ENCODE data around the gene TPI1. TPM values are rescaled to one million over a fixed set of nuclear protein-coding genes. Genes with fewer than 3 reads are reported as not detected.

The TPI1 gene
- total and polyA plus RNA-seq, 8 donors, result 88.5 to 247 (median 128) TPM

GRCh38 chr12:6826125-6826733 is 41.1 kb upstream of the TPI1 start:
- peaks cover 0 to 4% (median 0%) of the 10 kb centered on the region in 3 donors for H3K4me1 ChIP-seq
- no peak for TF ChIP-seq CTCF (IDR thresholded peaks at IDR 0.05)
- 55 to 65% methylated on average over 17 of the region's 17 CpGs for WGBS, 2 donors
- intact Hi-C loops (cut with DNase I), result loop anchor here in 1 of 3 donors (10.0 kb wide), 1 partner anchor 91 kb away; no protein-coding TSS in a partner anchor
- FAIRE-seq (no peak), DNase-seq (peak in 1 of 6 donors; percentile 39), ATAC-seq (no peak)
- no peak overlapping the region for H3K4me3 ChIP-seq
- H3K9me3 ChIP-seq, result no peaks in the 10 kb centered on the region
- H3K36me3 ChIP-seq, result no peaks in the 10 kb centered on the region
- peaks cover 0 to 3% (median 0%) of the 10 kb centered on the region in 4 donors for H3K27me3 ChIP-seq
- no peak overlapping the region for H3K27ac ChIP-seq

DNA sequence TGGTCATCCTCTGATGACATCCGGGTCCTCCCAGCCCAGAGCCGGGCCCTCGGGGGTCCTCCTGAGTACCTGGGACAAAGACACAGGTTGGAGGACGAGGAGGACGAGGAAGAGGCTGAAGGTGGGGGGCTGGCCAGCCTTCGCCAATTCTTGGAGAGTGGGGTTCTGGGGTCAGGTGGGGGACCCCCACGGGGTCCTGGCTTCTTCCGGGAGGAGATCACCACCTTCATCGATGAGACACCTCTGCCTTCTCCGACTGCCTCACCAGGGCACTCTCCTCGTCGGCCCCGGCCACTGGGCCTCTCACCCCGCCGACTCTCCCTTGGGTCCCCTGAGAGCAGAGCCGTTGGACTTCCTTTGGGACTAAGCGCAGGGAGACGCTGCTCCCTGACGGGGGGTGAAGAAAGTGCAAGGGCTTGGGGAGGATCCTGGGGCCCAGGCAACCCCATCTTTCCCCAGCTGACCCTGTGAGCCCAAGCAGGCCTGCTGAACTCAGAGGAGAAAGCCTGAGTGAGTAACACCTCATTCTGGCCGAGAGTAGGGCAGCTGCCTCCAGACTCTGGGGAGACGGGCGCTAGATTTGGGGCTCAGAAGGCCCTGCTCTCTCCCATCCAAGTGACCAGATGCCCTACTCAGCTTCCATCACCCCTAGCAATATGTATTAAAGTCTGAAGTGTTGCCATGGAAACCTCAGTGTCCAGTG is 40.4 kb upstream of the TPI1 start:
- 65 to 77% methylated on average over 17 to 22 of the region's 22 CpGs for WGBS, 2 donors
- ATAC-seq (no peak), FAIRE-seq (no peak), DNase-seq (peak in 1 of 6 donors; percentile 60)
- peaks cover 0 to 4% (median 0%) of the 10 kb centered on the region in 3 donors for H3K4me1 ChIP-seq
- H3K4me3 ChIP-seq, result no peak overlapping the region
- no peaks in the 10 kb centered on the region for H3K36me3 ChIP-seq
- peaks cover 0 to 3% (median 0%) of the 10 kb centered on the region in 4 donors for H3K27me3 ChIP-seq
- H3K27ac ChIP-seq, result no peak overlapping the region
- TF ChIP-seq CTCF (IDR thresholded peaks at IDR 0.05), result no peak
- H3K9me3 ChIP-seq, result no peaks in the 10 kb centered on the region
- intact Hi-C loops (cut with DNase I), result loop anchor here in 1 of 3 donors (10.0 kb wide), 1 partner anchor 92 kb away; no protein-coding TSS in a partner anchor

GRCh38 chr12:6827437-6827911 is 39.9 kb upstream of the TPI1 start:
- 13 to 19% methylated on average over 8 of the region's 8 CpGs for WGBS, 2 donors
- no peak for FAIRE-seq
- intact Hi-C loops (cut with DNase I), result loop anchor here in 1 of 3 donors (10.0 kb wide), 1 partner anchor 93 kb away; no protein-coding TSS in a partner anchor
- ATAC-seq, result peak; percentile 26 to 57 (median 50)
- peak; percentile 63 to 83 (median 78) for DNase-seq
- no peaks in the 10 kb centered on the region for H3K36me3 ChIP-seq
- H3K4me3 ChIP-seq, result no peak overlapping the region
- H3K9me3 ChIP-seq, result no peaks in the 10 kb centered on the region
- H3K4me1 ChIP-seq, result peaks cover 0 to 4% (median 0%) of the 10 kb centered on the region in 3 donors
- H3K27ac ChIP-seq, result no peak overlapping the region
- TF ChIP-seq CTCF (IDR thresholded peaks at IDR 0.05), result no peak
- no peaks in the 10 kb centered on the region for H3K27me3 ChIP-seq

DNA sequence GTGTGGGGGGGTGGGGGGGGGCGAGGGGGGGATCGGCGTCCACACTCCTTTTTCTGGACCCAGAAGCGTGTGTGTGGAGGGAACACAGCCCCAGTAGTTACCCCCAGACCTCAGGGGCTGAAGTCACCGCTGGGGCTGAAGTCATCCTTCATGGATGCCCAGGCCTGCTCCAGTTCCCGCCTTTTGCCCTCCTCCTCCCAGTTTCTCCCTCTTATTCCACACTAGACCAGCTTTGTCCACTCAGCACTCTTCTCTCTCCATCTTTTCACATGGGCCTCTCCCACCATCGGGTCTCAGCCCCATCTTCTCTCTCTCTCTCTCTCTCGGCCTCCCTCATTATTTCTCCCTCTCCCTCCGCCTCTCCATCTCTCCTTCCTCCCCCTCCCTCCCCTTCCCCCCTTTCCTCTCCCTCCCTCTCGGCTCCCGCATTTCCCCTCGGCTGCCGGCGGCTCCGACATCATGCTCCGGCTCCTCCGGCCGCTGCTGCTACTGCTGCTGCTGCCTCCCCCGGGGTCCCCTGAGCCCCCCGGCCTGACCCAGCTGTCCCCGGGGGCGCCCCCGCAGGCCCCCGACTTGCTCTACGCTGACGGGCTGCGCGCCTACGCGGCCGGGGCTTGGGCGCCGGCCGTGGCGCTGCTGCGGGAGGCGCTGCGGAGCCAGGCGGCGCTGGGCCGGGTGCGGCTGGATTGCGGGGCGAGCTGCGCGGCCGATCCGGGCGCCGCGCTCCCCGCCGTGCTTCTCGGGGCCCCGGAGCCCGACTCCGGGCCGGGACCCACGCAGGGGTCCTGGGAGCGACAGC is 39.1 kb upstream of the TPI1 start, which contains the start of gene P3H3:
P3H3 (plus strand) TSS at position 426 of the 799 bp plus-strand sequence; CDS start at position 460, 34 bp downstream.
- FAIRE-seq, result no peak
- peak in 3 of 6 donors; percentile 50 to 75 (median 56) for DNase-seq
- ATAC-seq, result peak; percentile 9 to 54 (median 24)
- WGBS, 2 donors, result 1% methylated on average over 56 to 59 of the region's 60 CpGs
- no peaks in the 10 kb centered on the region for H3K36me3 ChIP-seq
- H3K27me3 ChIP-seq, result no peaks in the 10 kb centered on the region
- peak within 1 kb of the TSS; percentile 74 to 86 (median 84) for H3K4me3 ChIP-seq
- peak within 1 kb of the TSS; percentile 49 to 62 (median 58) for H3K27ac ChIP-seq
- no peak for TF ChIP-seq CTCF (IDR thresholded peaks at IDR 0.05)
- H3K9me3 ChIP-seq, result no peaks in the 10 kb centered on the region
- intact Hi-C loops (cut with DNase I), result loop anchor here in 1 of 3 donors (10.0 kb wide), 1 partner anchor 93 kb away; no protein-coding TSS in a partner anchor
- H3K4me1 ChIP-seq, result peaks cover 0 to 4% (median 0%) of the 10 kb centered on the region in 3 donors

Measured in pancreas (tissue), 10 donors.